SK-N-SH (cell line): ENCODE measurements around the gene SEC14L6. TPM values are rescaled to one million over a fixed set of nuclear protein-coding genes. Genes with fewer than 3 reads are reported as not detected.

Experiments
- CTCF ChIA-PET: fragments of 300-600, 350-600 bp; formaldehyde crosslinking; extraction: SDS; loops from one replicate; lab custom pipeline; 2021; lab: Yijun Ruan, JAX
- POLR2A ChIA-PET: fragments of 350-600 bp; sonication (Branson Sonifier 250); formaldehyde crosslinking; extraction: SDS; loops from one replicate; lab custom pipeline; 2020; ENCODE audit warnings: antibody characterized with exemption, inconsistent platforms; lab: Yijun Ruan, JAX
- DNase-seq: peaks from one replicate; pipeline ENCODE4 v3.0.0; 2012
- H2AFZ ChIP-seq: fragments of 200-600 bp; sonication (generic); 2 replicates; pipeline ENCODE4 v1.8.1; 2016; ENCODE audit warnings: antibody characterized with exemption, mild to moderate bottlenecking, low read depth
- H3F3A ChIP-seq: fragments of 200-600 bp; sonication (generic); replicated peaks from 2 replicates; pipeline ENCODE3; 2016; ENCODE audit warnings: antibody characterized with exemption, mild to moderate bottlenecking; ENCODE audit not compliant: insufficient read depth
- H3K27ac ChIP-seq, 2 experiments: fragments of 200-500 bp in 1 of 2; fragments of 200-600 bp in 1 of 2; sonication (Bioruptor generic) in 1 of 2; sonication (generic), shearing (Covaris generic) in 1 of 2; 2 replicates each; pipeline versions ENCODE4 v1.5.1 to v1.6.1; 2014 to 2016; ENCODE audit warnings: low read depth in 2 of 2, inconsistent platforms in 1 of 2, low read length in 1 of 2, mild to moderate bottlenecking in 1 of 2, mixed read lengths in 1 of 2
- H3K27me3 ChIP-seq: fragments of 200-600 bp; sonication (generic), shearing (Covaris generic); 2 replicates; pipeline ENCODE4 v1.6.1; 2016; ENCODE audit warnings: mixed run types; ENCODE audit not compliant: insufficient read depth
- H3K36me3 ChIP-seq, 2 experiments: fragments of 200-500 bp in 1 of 2; fragments of 200-600 bp in 1 of 2; sonication (Bioruptor generic) in 1 of 2; sonication (generic) in 1 of 2; replicated peaks in 1 of 2; 2 replicates each; pipeline versions ENCODE3 to v1.5.1; 2014 to 2016; ENCODE audit warnings: low read length in 1 of 2, mild to moderate bottlenecking in 1 of 2; ENCODE audit not compliant: insufficient read depth in 2 of 2, control insufficient read depth in 1 of 2
- H3K4me1 ChIP-seq, 2 experiments: fragments of 200-500 bp in 1 of 2; fragments of 200-600 bp in 1 of 2; sonication (Bioruptor generic) in 1 of 2; sonication (generic), shearing (Covaris generic) in 1 of 2; 2 replicates each; pipeline versions ENCODE4 v1.5.1 to v1.6.1; 2014 to 2016; ENCODE audit warnings: low read depth in 1 of 2, low read length in 1 of 2, mixed run types in 1 of 2; ENCODE audit not compliant: insufficient read depth in 2 of 2, control insufficient read depth in 1 of 2
- H3K4me2 ChIP-seq: fragments of 200-600 bp; sonication (generic), shearing (Covaris generic); 2 replicates; pipeline ENCODE4 v1.6.1; 2017; ENCODE audit warnings: mixed run types
- H3K4me3 ChIP-seq, 2 experiments: fragments of 200-500 bp in 1 of 2; fragments of 200-600 bp in 1 of 2; sonication (Bioruptor generic) in 1 of 2; sonication (generic), shearing (Covaris generic) in 1 of 2; 2 replicates each; pipeline versions ENCODE4 v1.5.1 to v1.8.1; 2014 to 2016; ENCODE audit warnings: low read depth in 2 of 2, inconsistent platforms in 1 of 2, low read length in 1 of 2, mild to moderate bottlenecking in 1 of 2, mixed read lengths in 1 of 2, moderate library complexity in 1 of 2
- H3K79me2 ChIP-seq: fragments of 200-600 bp; sonication (generic); 2 replicates; pipeline ENCODE4 v1.8.1; 2017; ENCODE audit warnings: mild to moderate bottlenecking; ENCODE audit not compliant: insufficient read depth
- H3K9ac ChIP-seq: fragments of 200-600 bp; sonication (generic); 2 replicates; pipeline ENCODE4 v1.6.1; 2017; ENCODE audit warnings: mixed run types
- H3K9me2 ChIP-seq: fragments of 200-600 bp; sonication (generic); 2 replicates; pipeline ENCODE4 v1.6.1; 2017; ENCODE audit warnings: mixed run types
- H3K9me3 ChIP-seq: fragments of 200-600 bp; sonication (generic); 2 replicates; pipeline ENCODE4 v1.6.1; 2017; ENCODE audit warnings: mixed run types, mild to moderate bottlenecking, moderate library complexity
- H4K20me1 ChIP-seq: fragments of 200-600 bp; sonication (generic); 2 replicates; pipeline ENCODE4 v1.6.1; 2017; ENCODE audit warnings: mild to moderate bottlenecking, mixed run types; ENCODE audit not compliant: insufficient read depth
- CHD2 ChIP-seq: fragments of 150-350 bp; IDR thresholded peaks from 2 replicates; pipeline ENCODE4 v1.6.1; 2018; ENCODE audit warnings: low read length; ENCODE audit not compliant: partially characterized antibody
- ELF1 ChIP-seq: IDR thresholded peaks from 2 replicates; pipeline ENCODE4 v1.4.0; 2012
- EP300 ChIP-seq, 2 experiments: IDR thresholded peaks; 2 replicates each; pipeline versions ENCODE4 v1.4.0 to v1.6.1; 2012; ENCODE audit warnings: borderline replicate concordance in 1 of 2, low read depth in 1 of 2, low read length in 1 of 2
- FOXJ3 ChIP-seq: sonication (generic); formaldehyde crosslinking; IDR thresholded peaks from 2 replicates; pipeline ENCODE4 v1.5.1; 2020; ENCODE audit warnings: mild to moderate bottlenecking, missing genetic modification reagents
- FOXM1 ChIP-seq: IDR thresholded peaks from 2 replicates; pipeline ENCODE4 v1.4.0; 2012; ENCODE audit warnings: low read depth, mild to moderate bottlenecking
- GABPA ChIP-seq: IDR thresholded peaks from 2 replicates; pipeline ENCODE4 v1.4.0; 2012; ENCODE audit warnings: low read depth, mild to moderate bottlenecking
- GATA2 ChIP-seq: sonication (generic); formaldehyde crosslinking; IDR thresholded peaks from 2 replicates; pipeline ENCODE4 v1.5.0; 2020; ENCODE audit warnings: mild to moderate bottlenecking, missing genetic modification reagents
- JUND ChIP-seq: IDR thresholded peaks from 2 replicates; pipeline ENCODE4 v1.4.0; 2012
- NRF1 ChIP-seq: IDR thresholded peaks from 2 replicates; pipeline ENCODE4 v1.6.1; 2012; ENCODE audit warnings: low read depth, mild to moderate bottlenecking, low read length
- RXRA ChIP-seq: IDR thresholded peaks from 2 replicates; pipeline ENCODE4 v1.4.0; 2012; ENCODE audit warnings: low read depth, mild to moderate bottlenecking, borderline replicate concordance
- SIN3A ChIP-seq: IDR thresholded peaks from 2 replicates; pipeline ENCODE4 v1.6.1; 2012; ENCODE audit warnings: low read depth, mild to moderate bottlenecking, low read length, moderate library complexity, borderline replicate concordance
- TCF12 ChIP-seq: IDR thresholded peaks from 2 replicates; pipeline ENCODE4 v1.4.0; 2012
- TEAD4 ChIP-seq: IDR thresholded peaks from 2 replicates; pipeline ENCODE4 v1.4.0; 2012; ENCODE audit warnings: mild to moderate bottlenecking, borderline replicate concordance; ENCODE audit not compliant: insufficient read depth
- USF1 ChIP-seq: IDR thresholded peaks from 2 replicates; pipeline ENCODE4 v1.4.0; 2012; ENCODE audit warnings: low read depth, borderline replicate concordance
- YY1 ChIP-seq: IDR thresholded peaks from 2 replicates; pipeline ENCODE4 v1.4.0; 2012; ENCODE audit warnings: low read depth, mild to moderate bottlenecking
- WGBS: methylation state at CpG from one replicate; pipeline ENCODE4 v1.1.6; 2017; ENCODE audit warnings: low lambda C conversion rate; 5-methylcytosine and 5-hydroxymethylcytosine counted together
- polyA plus RNA-seq, 3 experiments: library from polyadenylated mRNA; depleted of rRNA; stranded (reverse); fragments of >200 nt; gene quantifications; 2 replicates each; pipeline ENCODE4 v1.2.3, GENCODE V29; 2012
- TF ChIP-seq, protein P1 (sequence below): fragments of 200-600 bp; sonication (generic); IDR thresholded peaks from 2 replicates; pipeline ENCODE4 v1.6.1; 2017; ENCODE audit warnings: antibody characterized with exemption, mild to moderate bottlenecking, moderate library complexity
- TF ChIP-seq, protein P2 (sequence below): IDR thresholded peaks from 2 replicates; pipeline ENCODE4; 2012
- TF ChIP-seq, protein P3 (sequence below): fragments of 150-350 bp; IDR thresholded peaks from 2 replicates; pipeline ENCODE4 v1.6.1; 2016; ENCODE audit warnings: mild to moderate bottlenecking, low read depth, low read length

Gene SEC14L6
- polyA plus RNA-seq, 1 of the 3 experiments (the other 2 are of a cell fraction), result not detected

DNA sequence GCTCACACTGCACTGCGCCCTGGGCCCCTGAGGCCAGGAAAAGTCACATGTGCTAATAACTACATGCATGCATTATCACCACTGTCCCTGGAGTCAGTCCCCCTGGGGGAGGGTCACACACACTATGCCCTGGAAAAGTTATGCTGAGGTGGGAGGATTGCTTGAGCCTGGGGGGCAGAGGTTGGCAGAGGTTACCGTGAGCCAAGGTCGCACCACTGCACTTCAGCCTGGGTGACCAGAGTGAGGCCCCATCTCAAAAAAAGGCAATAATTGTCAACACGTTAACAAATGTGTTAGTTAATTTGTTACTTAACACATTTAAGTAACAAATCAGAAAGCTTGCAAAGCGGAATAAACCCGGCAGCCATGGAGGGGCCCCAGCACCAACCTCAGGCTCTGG lies 13.3 kb upstream of the SEC14L6 start:
- TF ChIP-seq, protein P1, sequence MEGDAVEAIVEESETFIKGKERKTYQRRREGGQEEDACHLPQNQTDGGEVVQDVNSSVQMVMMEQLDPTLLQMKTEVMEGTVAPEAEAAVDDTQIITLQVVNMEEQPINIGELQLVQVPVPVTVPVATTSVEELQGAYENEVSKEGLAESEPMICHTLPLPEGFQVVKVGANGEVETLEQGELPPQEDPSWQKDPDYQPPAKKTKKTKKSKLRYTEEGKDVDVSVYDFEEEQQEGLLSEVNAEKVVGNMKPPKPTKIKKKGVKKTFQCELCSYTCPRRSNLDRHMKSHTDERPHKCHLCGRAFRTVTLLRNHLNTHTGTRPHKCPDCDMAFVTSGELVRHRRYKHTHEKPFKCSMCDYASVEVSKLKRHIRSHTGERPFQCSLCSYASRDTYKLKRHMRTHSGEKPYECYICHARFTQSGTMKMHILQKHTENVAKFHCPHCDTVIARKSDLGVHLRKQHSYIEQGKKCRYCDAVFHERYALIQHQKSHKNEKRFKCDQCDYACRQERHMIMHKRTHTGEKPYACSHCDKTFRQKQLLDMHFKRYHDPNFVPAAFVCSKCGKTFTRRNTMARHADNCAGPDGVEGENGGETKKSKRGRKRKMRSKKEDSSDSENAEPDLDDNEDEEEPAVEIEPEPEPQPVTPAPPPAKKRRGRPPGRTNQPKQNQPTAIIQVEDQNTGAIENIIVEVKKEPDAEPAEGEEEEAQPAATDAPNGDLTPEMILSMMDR, result no peak
- TF ChIP-seq ELF1 (no peak), GATA2 (no peak), EP300 (IDR thresholded peaks at IDR 0.05; ENCODE audit: borderline replicate concordance in 1 of 2, low read depth in 1 of 2, low read length in 1 of 2) (no peak), FOXM1 (no peak), USF1 (no peak), SIN3A (no peak), YY1 (no peak), NRF1 (no peak), TCF12 (no peak), FOXJ3 (CRISPR knock-in tag) (no peak)
- TF ChIP-seq, protein P2, sequence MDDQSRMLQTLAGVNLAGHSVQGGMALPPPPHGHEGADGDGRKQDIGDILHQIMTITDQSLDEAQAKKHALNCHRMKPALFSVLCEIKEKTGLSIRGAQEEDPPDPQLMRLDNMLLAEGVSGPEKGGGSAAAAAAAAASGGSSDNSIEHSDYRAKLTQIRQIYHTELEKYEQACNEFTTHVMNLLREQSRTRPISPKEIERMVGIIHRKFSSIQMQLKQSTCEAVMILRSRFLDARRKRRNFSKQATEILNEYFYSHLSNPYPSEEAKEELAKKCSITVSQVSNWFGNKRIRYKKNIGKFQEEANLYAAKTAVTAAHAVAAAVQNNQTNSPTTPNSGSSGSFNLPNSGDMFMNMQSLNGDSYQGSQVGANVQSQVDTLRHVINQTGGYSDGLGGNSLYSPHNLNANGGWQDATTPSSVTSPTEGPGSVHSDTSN, result no peak
- Histone ChIP-seq H3K4me3 (no peak overlapping the region), H3K4me1 (peaks cover 0 to 11% of the 10 kb centered on the region in 2 experiments; a peak in 1 of 4 replicates), H4K20me1 (no peaks in the 10 kb centered on the region), H3K9ac (no peak overlapping the region), H3K27ac (no peak overlapping the region), H3K27me3 (no peaks in the 10 kb centered on the region), H3K4me2 (no peak overlapping the region), H3K36me3 (no peaks in the 10 kb centered on the region), H3F3A (no peaks in the 10 kb centered on the region), H2AFZ (no peak overlapping the region), H3K9me2 (no peaks in the 10 kb centered on the region), H3K79me2 (no peaks in the 10 kb centered on the region), H3K9me3 (no peaks in the 10 kb centered on the region)
- POLR2A ChIA-PET, result no interaction called here
- 86% methylated on average over 6 of the region's 6 CpGs for whole genome bisulfite sequencing
- DNase-seq, result no peak
- CTCF ChIA-PET, result no interaction called here

DNA sequence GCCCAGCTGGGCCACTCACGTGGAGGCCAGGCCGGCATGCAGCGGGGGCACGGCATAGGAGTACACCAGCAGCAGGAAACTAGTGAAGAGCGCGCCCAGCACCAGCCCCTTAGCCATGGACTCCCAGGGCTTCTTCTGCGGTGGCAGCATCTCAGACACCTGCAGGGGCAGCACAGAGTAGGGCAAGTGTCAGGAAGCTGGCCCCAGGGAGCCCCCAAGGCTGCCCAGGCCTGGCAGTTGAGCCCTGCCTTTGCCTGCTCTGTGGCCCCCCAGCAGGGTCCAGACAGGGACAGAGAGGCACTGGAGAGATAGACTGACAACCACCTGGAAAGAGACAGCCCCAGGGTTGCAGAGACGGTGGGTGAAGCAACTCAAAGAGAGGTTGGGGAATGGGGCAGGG lies 10.7 kb upstream of the SEC14L6 start:
- DNase-seq, result no peak
- Histone ChIP-seq H3K27ac (no peak overlapping the region), H3K9ac (no peak overlapping the region), H2AFZ (no peak overlapping the region), H3K9me2 (no peaks in the 10 kb centered on the region), H3K36me3 (no peaks in the 10 kb centered on the region), H3K4me3 (no peak overlapping the region), H3K4me2 (no peak overlapping the region), H4K20me1 (no peaks in the 10 kb centered on the region), H3K9me3 (no peaks in the 10 kb centered on the region), H3K27me3 (no peaks in the 10 kb centered on the region), H3K4me1 (no peaks in the 10 kb centered on the region; a peak in 1 of 4 replicates), H3F3A (no peaks in the 10 kb centered on the region), H3K79me2 (no peaks in the 10 kb centered on the region)
- WGBS, result 90% methylated on average over 6 of the region's 8 CpGs
- TF ChIP-seq CHD2 (no peak), JUND (no peak), GABPA (no peak), GATA2 (no peak), TCF12 (no peak), SIN3A (no peak), NRF1 (no peak), ELF1 (no peak), TEAD4 (no peak), RXRA (no peak)
- TF ChIP-seq, protein P3, sequence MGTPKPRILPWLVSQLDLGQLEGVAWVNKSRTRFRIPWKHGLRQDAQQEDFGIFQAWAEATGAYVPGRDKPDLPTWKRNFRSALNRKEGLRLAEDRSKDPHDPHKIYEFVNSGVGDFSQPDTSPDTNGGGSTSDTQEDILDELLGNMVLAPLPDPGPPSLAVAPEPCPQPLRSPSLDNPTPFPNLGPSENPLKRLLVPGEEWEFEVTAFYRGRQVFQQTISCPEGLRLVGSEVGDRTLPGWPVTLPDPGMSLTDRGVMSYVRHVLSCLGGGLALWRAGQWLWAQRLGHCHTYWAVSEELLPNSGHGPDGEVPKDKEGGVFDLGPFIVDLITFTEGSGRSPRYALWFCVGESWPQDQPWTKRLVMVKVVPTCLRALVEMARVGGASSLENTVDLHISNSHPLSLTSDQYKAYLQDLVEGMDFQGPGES, result no peak
- ChIA-PET POLR2A (no interaction called here), CTCF (interaction anchor here (0.9 to 1.3 kb wide), 2 partner anchors 16 kb away, joined by 3 to 4 read pairs; no protein-coding TSS in a partner anchor)
